GM18498 (cell line): ENCODE data around the gene HCK.
"Not testable (repeated sequence)": the region's sequence is repeated elsewhere in the genome, so short reads cannot be mapped to it uniquely, and the experiment has no call there.

ENCODE experiments used
- ATAC-seq: cut with Tn5 transposase; IDR thresholded peaks from one replicate; pipeline ENCODE4 v1.9.1; 2021; ENCODE audit warnings: mild to moderate bottlenecking, moderate library complexity; ENCODE audit not compliant: unreplicated experiment

Gene HCK

GRCh38 chr20:32028647-32029372 is 23.2 kb upstream of the HCK start:
- ATAC-seq = no peak

GRCh38 chr20:32029561-32029960 is 22.5 kb upstream of the HCK start:
- no peak for ATAC-seq

GRCh38 chr20:32031007-32031958 is 20.8 kb upstream of the HCK start:
- no peak for ATAC-seq

- ATAC-seq = no peak
These were observed 18.7 kb upstream of the HCK start for GRCh38 chr20:32033316-32033715.

GRCh38 chr20:32033721-32034120 is 18.3 kb upstream of the HCK start:
- ATAC-seq = not testable (repeated sequence)

- no peak for ATAC-seq
These were observed 17.2 kb upstream of the HCK start for GRCh38 chr20:32034581-32035425.

GRCh38 chr20:32035426-32035779 is 16.6 kb upstream of the HCK start:
- ATAC-seq = no peak

- no peak for ATAC-seq
These were observed 15.8 kb upstream of the HCK start for GRCh38 chr20:32036252-32036651.

GRCh38 chr20:32036716-32037485 is 15.1 kb upstream of the HCK start:
- ATAC-seq = no peak

- ATAC-seq = no peak
These were observed 14.1 kb upstream of the HCK start for GRCh38 chr20:32037929-32038328.

- no peak for ATAC-seq
These were observed 11.7 kb upstream of the HCK start for GRCh38 chr20:32040142-32040953.

GRCh38 chr20:32045999-32046398 is 6.0 kb upstream of the HCK start:
- ATAC-seq = no peak

GRCh38 chr20:32050324-32050841 is 1.7 kb upstream of the HCK start:
- ATAC-seq = no peak

- no peak for ATAC-seq
These were observed 1.0 kb upstream of the HCK start for GRCh38 chr20:32050851-32051556.

GRCh38 chr20:32051720-32052089 is 337 bp upstream of the HCK start:
- ATAC-seq = no peak

- no peak for ATAC-seq
These were observed 828 bp downstream of the HCK start for GRCh38 chr20:32052778-32053362.

- no peak for ATAC-seq
These were observed 1.6 kb downstream of the HCK start for GRCh38 chr20:32053648-32054047.

GRCh38 chr20:32056708-32057483 is 4.9 kb downstream of the HCK start:
- no peak for ATAC-seq
